HepG2 (cell line): Measurements from ENCODE around the gene PRM3. TPM values are rescaled to one million over a fixed set of nuclear protein-coding genes. Genes with fewer than 3 reads are reported as not detected.

ENCODE experiments used
- ARHGAP35 ChIP-seq: sonication (generic); formaldehyde crosslinking; IDR thresholded peaks from 2 replicates; pipeline ENCODE4 v1.9.0; 2022; ENCODE audit warnings: mild to moderate bottlenecking, inconsistent platforms, moderate library complexity, missing genetic modification reagents, borderline replicate concordance
- BRD4 ChIP-seq: sonication (generic); formaldehyde crosslinking; IDR thresholded peaks from 2 replicates; pipeline ENCODE4 v1.4.0; 2020; ENCODE audit warnings: missing genetic modification reagents
- CC2D1A ChIP-seq: sonication (generic); formaldehyde crosslinking; IDR thresholded peaks from 2 replicates; pipeline ENCODE4 v1.8.1; 2023; ENCODE audit warnings: mild to moderate bottlenecking, missing genetic modification reagents
- CTCF ChIP-seq: sonication (generic); formaldehyde crosslinking; IDR thresholded peaks from 2 replicates; pipeline ENCODE4 v1.5.0; 2020; ENCODE audit warnings: mild to moderate bottlenecking, missing genetic modification reagents, moderate library complexity
- E2F5 ChIP-seq: sonication (generic); formaldehyde crosslinking; conservative IDR thresholded peaks from 2 replicates; pipeline ENCODE4 v1.4.0; 2020; ENCODE audit warnings: missing genetic modification reagents
- FOXA1 ChIP-seq, 2 experiments: fragments of 450-650 bp in 1 of 2; sonication (generic) in 1 of 2; formaldehyde crosslinking in 1 of 2; IDR thresholded peaks; 2 replicates each; pipeline versions ENCODE4 v1.4.0 to v1.6.1; 2016 to 2020; ENCODE audit warnings: missing genetic modification reagents in 1 of 2
- IKZF1 ChIP-seq: fragments of 450-650 bp; IDR thresholded peaks from 2 replicates; pipeline ENCODE4 v1.7.1; 2016
- KMT2B ChIP-seq: IDR thresholded peaks from 2 replicates; pipeline ENCODE4 v1.6.1; 2016; ENCODE audit warnings: missing genetic modification reagents, missing compliant biosample characterization
- NONO ChIP-seq, 2 experiments: fragments of 450-650 bp in 1 of 2; sonication (generic) in 1 of 2; formaldehyde crosslinking in 1 of 2; IDR thresholded peaks in 1 of 2; conservative IDR thresholded peaks in 1 of 2; 2 replicates each; pipeline versions ENCODE4 v1.6.1 to v1.8.0; 2017 to 2022; ENCODE audit warnings: mild to moderate bottlenecking in 1 of 2, missing genetic modification reagents in 1 of 2, moderate library complexity in 1 of 2
- PAX8 ChIP-seq: sonication (generic); formaldehyde crosslinking; IDR thresholded peaks from 2 replicates; pipeline ENCODE4 v1.8.0; 2022; ENCODE audit warnings: mild to moderate bottlenecking, missing genetic modification reagents, borderline replicate concordance
- PHB2 ChIP-seq: fragments of 450-650 bp; IDR thresholded peaks from 2 replicates; pipeline ENCODE4 v1.6.1; 2018; ENCODE audit not compliant: partially characterized antibody
- RFXAP ChIP-seq: sonication (generic); formaldehyde crosslinking; IDR thresholded peaks from 2 replicates; pipeline ENCODE4 v1.4.0; 2020; ENCODE audit warnings: missing genetic modification reagents, borderline replicate concordance
- SETDB1 ChIP-seq: sonication (generic); formaldehyde crosslinking; IDR thresholded peaks from 2 replicates; pipeline ENCODE4 v1.5.1; 2020; ENCODE audit warnings: missing genetic modification reagents, mild to moderate bottlenecking, borderline replicate concordance
- TAF15 ChIP-seq: fragments of 200-400 bp; formaldehyde crosslinking; IDR thresholded peaks from one replicate; pipeline ENCODE4 v1.6.1; 2018; ENCODE audit warnings: mild to moderate bottlenecking, low read depth, low read length; ENCODE audit not compliant: poor library complexity, severe bottlenecking
- TBL1XR1 ChIP-seq: fragments of 150-350 bp; IDR thresholded peaks from 2 replicates; pipeline ENCODE4 v1.6.1; 2014; ENCODE audit warnings: borderline replicate concordance, low read length; ENCODE audit not compliant: partially characterized antibody
- ZFP1 ChIP-seq: IDR thresholded peaks from 2 replicates; pipeline ENCODE4 v1.6.1; 2016
- ZKSCAN8 ChIP-seq: IDR thresholded peaks from 2 replicates; pipeline ENCODE4 v1.6.1; 2016; ENCODE audit warnings: borderline replicate concordance, missing genetic modification reagents, missing compliant biosample characterization
- ZNF10 ChIP-seq: sonication (generic); formaldehyde crosslinking; IDR thresholded peaks from 2 replicates; pipeline ENCODE4 v1.4.0; 2020; ENCODE audit warnings: mild to moderate bottlenecking, low read depth, missing genetic modification reagents, borderline replicate concordance
- ZNF468 ChIP-seq: sonication (generic); formaldehyde crosslinking; IDR thresholded peaks from 2 replicates; pipeline ENCODE4 v1.8.0; 2022; ENCODE audit warnings: mild to moderate bottlenecking, moderate library complexity, missing genetic modification reagents
- ZNF530 ChIP-seq: sonication (generic); formaldehyde crosslinking; IDR thresholded peaks from 2 replicates; pipeline ENCODE4 v1.5.0; 2020; ENCODE audit warnings: low read depth, mild to moderate bottlenecking, missing genetic modification reagents
- ZNF614 ChIP-seq: IDR thresholded peaks from 2 replicates; pipeline ENCODE4 v1.6.1; 2018; ENCODE audit warnings: missing biosample characterization, missing genetic modification reagents, inconsistent platforms, borderline replicate concordance
- ZNF713 ChIP-seq: sonication (generic); formaldehyde crosslinking; IDR thresholded peaks from 2 replicates; pipeline ENCODE4 v1.4.0; 2020; ENCODE audit warnings: mild to moderate bottlenecking, missing genetic modification reagents
- ZNF83 ChIP-seq: sonication (generic); formaldehyde crosslinking; IDR thresholded peaks from 2 replicates; pipeline ENCODE4 v1.4.0; 2020; ENCODE audit warnings: missing genetic modification reagents, mild to moderate bottlenecking, borderline replicate concordance
- ZNF883 ChIP-seq: sonication (generic); formaldehyde crosslinking; IDR thresholded peaks from 2 replicates; pipeline ENCODE4 v1.5.1; 2020; ENCODE audit warnings: mild to moderate bottlenecking, missing genetic modification reagents; ENCODE audit errors: not compliant biosample characterization
- polyA plus RNA-seq, 8 experiments: library from polyadenylated mRNA; depleted of rRNA in 3 of 8; stranded (reverse) in 7 of 8; unstranded in 1 of 8; fragments of >200 nt; fragmentation: Illumina TruSeq in 4 of 8; extraction: Trizol in 4 of 8; gene quantifications; 2 replicates each; pipeline versions ENCODE4 v1.2.1 to v1.2.3, GENCODE V29; 2011 to 2016; ENCODE audit warnings: low read depth in 4 of 8, missing spikeins in 1 of 8, mixed read lengths in 1 of 8; ENCODE audit not compliant: insufficient read depth in 1 of 8
- total RNA-seq, 5 experiments: library from RNA; depleted of rRNA; stranded (reverse); fragments of >200 nt; fragmentation: Illumina TruSeq; extraction: Trizol; gene quantifications; 2 replicates each; pipeline ENCODE4 v1.2.3, GENCODE V29; 2016; ENCODE audit warnings: low read depth in 1 of 5
- TF ChIP-seq, protein P1 (sequence below): sonication (generic); formaldehyde crosslinking; IDR thresholded peaks from 2 replicates; pipeline ENCODE4 v1.4.0; 2020; ENCODE audit warnings: missing genetic modification reagents

Gene PRM3
- total and polyA plus RNA-seq, 2 of the 13 experiments (the other 11 are each of a cell fraction or from before 2014, with no cell fraction given), result not detected

DNA sequence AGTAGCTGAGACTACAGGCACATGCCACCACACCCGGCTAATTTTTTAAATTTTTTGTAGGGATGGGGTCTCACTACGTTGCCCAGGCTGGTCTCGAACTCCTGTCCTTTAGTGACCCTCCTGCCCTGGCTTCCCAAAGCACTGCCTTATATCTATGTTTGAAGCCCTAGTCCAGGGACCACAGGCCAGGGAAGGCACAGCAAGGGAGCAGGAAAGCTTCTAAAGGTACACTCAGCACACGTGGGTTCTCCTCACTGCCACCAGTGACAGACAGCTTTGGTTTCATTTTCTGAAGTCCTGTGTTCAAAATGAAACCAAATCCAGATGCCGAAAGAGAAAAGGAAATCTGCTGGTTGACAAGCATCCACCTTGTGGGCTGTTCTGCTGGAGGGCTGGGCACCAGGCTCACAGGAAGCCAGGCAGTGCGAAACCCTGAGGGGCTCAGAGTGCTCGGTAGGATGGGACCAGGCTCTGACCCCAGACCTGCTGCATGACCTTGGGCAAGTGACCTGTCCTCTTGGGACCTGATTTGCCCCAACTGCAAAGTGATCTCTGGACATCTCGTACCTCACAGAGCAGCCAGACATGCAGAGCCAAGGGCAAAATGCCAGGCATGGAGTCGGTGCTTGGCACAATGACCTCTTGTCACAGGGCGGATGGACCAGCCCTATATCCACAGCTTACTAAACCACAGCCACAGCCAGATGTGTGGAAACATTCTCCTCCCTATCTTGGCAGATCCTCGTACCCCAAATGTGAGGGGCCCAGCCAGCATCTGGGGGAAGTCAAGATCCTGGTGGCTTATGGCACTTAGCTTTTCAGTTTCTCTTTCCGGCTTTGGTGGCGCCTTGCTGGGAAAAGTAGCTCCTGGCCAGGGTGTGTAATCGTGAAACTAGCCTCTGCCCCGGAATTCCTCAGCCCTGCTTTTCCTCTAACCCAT is 14.6 kb downstream of the PRM3 start (continued):
- TF ChIP-seq, protein P1, sequence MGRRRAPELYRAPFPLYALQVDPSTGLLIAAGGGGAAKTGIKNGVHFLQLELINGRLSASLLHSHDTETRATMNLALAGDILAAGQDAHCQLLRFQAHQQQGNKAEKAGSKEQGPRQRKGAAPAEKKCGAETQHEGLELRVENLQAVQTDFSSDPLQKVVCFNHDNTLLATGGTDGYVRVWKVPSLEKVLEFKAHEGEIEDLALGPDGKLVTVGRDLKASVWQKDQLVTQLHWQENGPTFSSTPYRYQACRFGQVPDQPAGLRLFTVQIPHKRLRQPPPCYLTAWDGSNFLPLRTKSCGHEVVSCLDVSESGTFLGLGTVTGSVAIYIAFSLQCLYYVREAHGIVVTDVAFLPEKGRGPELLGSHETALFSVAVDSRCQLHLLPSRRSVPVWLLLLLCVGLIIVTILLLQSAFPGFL (CRISPR knock-in tag), result no peak
- TF ChIP-seq ZNF83 (CRISPR knock-in tag) (no peak; the same call in 1 of the 2 replicates), FOXA1 (IDR thresholded peaks at IDR 0.05) (no peak), FOXA1 (CRISPR knock-in tag; IDR thresholded peaks at IDR 0.05) (peak; percentile 17), ZFP1 (CRISPR knock-in tag) (no peak), TBL1XR1 (no peak), ARHGAP35 (CRISPR knock-in tag) (peak; percentile 56), ZNF713 (CRISPR knock-in tag) (0 out of 2 replicates have a peak, but pooled peaks have one; percentile 38), CTCF (CRISPR knock-in tag) (no peak), TAF15 (no peak), E2F5 (no peak), PHB2 (no peak), SETDB1 (CRISPR knock-in tag) (no peak), ZNF10 (no peak), ZNF468 (CRISPR knock-in tag) (no peak), ZNF614 (CRISPR knock-in tag) (0 out of 2 replicates have a peak, but pooled peaks have one; percentile 3), ZKSCAN8 (CRISPR knock-in tag) (peak; percentile 18), ZNF530 (no peak), BRD4 (CRISPR knock-in tag) (peak; percentile 24; the same call in 1 of the 2 replicates), KMT2B (CRISPR knock-in tag) (peak; percentile 33; the same call in 1 of the 2 replicates), IKZF1 (no peak), ZNF883 (CRISPR knock-in tag) (peak; percentile 51), PAX8 (CRISPR knock-in tag) (peak; percentile 10; the same call in 1 of the 2 replicates), RFXAP (CRISPR knock-in tag) (no peak), CC2D1A (no peak), NONO (IDR thresholded peaks at IDR 0.05) (no peak), NONO (CRISPR knock-in tag; conservative IDR thresholded peaks at IDR 0.05) (no peak; the same call in 1 of the 2 replicates)
